Dermis blood vessel endothelial cell (primary cell): ENCODE results near the gene PPFIBP1. TPM values are rescaled to one million over a fixed set of nuclear protein-coding genes. Genes with fewer than 3 reads are reported as not detected.
"Not testable (repeated sequence)": the region's sequence is repeated elsewhere in the genome, so short reads cannot be mapped to it uniquely, and the experiment has no call there.

ENCODE experiments used
- DNase-seq: peaks from one replicate; pipeline ENCODE4 v3.0.0; 2010
- total RNA-seq: library from RNA; depleted of rRNA; stranded (reverse); fragments of >200 nt; gene quantifications from 2 replicates; pipeline ENCODE4 v1.2.3, GENCODE V29; 2014

Gene PPFIBP1
- total RNA-seq, 1 donor from 2014 or later = 354 TPM

GRCh38 chr12:27571463-27571862 lies 47.5 kb downstream of the PPFIBP1 start:
- peak; percentile 66 for DNase-seq

DNA sequence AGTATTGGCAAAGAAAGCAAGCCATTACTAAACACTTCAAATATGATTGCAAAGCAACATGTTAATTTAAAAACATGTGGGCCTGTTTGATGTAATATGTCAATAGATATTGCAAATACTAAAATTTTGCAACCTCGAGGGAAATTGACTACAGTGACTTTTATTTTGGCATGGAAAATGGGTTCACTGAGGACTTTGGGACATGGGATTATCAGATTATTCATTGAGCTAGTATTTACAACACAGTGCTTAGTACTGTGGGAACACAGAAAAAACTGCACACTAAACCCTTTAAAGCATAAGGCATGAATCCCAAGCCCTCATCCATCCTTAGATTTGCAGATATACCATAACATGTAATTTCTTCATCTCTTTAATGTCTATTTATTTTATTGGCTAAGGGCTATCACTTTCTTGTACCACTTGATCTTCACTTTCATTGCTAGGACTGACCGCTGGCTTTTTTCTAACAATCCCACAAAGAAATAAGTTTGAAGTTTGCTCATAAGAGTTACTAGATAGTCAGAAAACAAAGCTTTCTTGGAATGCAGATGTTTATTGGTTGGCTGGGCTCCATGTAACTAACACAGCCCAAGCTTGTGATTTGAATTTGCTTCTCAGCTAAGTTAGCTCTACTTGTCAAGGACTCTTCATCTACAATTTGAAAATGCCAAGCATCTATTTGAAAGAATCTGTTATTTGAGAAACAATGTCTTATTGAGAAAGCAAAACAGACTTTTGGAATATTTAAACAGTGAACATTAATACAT lies 48.7 kb downstream of the PPFIBP1 start:
- no peak for DNase-seq

DNA sequence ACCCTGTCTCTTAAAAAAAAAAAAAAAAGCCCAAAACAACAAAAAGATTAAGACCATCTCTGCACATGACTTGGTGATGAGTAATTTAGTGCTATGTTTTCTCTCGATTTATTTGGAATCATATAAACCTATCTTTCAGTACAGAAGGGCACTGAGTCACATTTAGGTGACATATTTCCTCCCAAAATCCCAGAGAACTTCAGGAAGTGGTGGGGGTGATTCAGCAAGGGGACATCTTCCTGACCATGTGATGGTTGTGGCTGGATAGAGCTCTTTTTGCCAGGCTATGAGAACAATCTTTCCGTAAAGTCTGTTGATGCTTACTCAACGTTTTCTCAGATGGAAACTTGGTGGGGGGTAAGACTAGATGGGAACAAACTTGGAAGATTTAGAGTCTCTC lies 50.0 kb downstream of the PPFIBP1 start:
- peak; percentile 91 for DNase-seq

GRCh38 chr12:27575090-27575761 lies 51.2 kb downstream of the PPFIBP1 start:
- no peak for DNase-seq

GRCh38 chr12:27575762-27576118 lies 51.7 kb downstream of the PPFIBP1 start:
- DNase-seq = peak; percentile 45

- DNase-seq = no peak
Observed at GRCh38 chr12:27576667-27577347, 52.8 kb downstream of the PPFIBP1 start.

DNA sequence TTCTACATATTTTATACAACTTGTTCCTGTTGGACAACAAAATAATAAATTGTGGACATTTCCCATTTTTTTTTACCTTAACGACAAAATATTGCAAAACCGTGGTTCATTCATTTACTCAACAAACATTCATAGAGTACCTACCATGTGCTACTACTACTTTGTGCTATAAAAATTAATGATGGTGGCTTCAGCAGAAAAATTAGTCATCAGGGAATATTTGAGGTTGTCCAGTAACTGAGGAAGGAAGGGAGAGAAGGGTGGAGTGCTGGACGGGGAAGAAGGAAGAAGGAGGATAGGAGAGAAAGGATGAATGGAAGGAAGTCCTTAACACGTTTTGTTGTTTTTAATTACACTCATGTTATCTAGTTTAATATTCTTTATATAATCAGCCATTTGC lies 53.7 kb downstream of the PPFIBP1 start:
- no peak for DNase-seq

GRCh38 chr12:27578689-27579372 lies 54.8 kb downstream of the PPFIBP1 start:
- DNase-seq = peak; percentile 83

DNA sequence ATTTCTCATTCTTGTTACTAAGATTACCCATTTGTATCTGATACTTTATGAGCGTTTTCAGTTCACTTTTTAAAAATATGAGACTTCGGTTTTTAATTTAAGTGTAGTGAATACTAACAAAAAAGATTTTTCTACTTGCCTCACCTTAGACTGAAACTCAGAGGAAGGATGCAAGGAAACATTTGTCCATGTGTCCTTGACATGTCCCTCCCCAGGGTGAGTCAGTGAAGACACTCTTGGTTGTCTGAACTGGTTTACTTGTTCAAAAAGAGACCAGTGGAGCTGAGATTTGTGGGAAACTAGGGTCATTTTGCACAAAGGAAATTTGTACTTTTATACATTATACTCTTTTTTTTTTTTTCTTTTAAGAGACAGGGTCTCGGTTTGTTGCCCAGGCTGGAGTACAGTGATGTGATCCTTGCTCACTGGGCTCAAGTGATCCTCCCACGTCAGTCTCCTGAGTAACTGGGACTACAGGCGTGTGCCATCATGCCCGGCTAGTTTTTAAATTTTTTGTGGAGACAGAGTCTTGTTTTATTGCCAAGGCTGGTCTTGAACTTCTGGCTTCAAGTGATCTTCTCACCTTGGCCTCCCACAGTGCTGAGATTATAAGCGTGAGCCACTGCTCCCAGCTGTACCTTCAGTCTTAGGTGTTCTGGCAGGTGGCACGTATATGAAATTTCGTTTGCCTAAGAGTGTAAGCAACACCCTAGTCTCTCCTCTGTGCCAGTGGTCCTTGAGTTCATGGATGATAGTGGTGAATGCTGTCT lies 56.7 kb downstream of the PPFIBP1 start:
- no peak for DNase-seq

- not testable (repeated sequence) for DNase-seq
Observed at GRCh38 chr12:27581331-27581671, 57.3 kb downstream of the PPFIBP1 start.

DNA sequence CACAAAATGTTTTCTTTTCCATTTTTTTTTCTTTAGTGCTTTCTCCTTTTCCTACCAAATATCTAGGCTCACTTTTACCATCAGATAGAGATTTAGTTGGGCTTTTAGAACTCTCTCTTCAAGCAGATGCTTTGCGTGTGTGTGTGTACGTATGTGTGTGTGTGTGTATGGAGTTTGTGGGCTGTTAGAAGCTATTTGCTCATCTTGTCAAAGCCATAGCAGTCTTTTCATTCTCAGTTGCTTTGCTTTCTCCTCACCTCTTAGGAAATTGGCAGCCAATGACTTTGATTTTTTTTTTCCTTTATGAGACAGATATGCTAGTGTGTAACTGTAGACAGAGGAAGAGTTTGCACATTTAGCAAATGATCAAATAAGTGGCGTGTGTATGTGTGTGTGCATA lies 57.8 kb downstream of the PPFIBP1 start:
- not testable (repeated sequence) for DNase-seq

DNA sequence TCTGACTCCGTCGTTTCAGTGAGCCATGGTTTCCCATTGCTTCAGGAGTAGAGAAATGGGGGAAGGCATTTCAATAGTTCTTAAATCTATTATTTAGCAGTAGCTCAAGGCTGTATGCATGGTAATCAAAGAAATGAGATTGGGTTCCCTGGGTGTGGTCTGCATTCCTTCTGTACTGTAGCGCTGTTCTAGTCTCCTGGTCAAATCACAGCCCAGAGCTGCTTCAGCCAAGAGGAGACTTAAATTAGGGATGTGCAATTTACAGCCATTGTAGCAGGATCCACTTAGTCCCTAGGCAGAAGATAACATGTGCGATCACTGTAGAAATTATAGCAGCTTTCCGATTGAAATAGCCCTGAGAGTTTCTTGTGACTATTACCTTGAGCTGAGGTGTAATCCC lies 58.4 kb downstream of the PPFIBP1 start:
- not testable (repeated sequence) for DNase-seq

- peak; percentile 62 for DNase-seq
Observed at GRCh38 chr12:27583057-27583797, 59.2 kb downstream of the PPFIBP1 start.

- peak; percentile 48 for DNase-seq
Observed at GRCh38 chr12:27583981-27584380, 60.0 kb downstream of the PPFIBP1 start.

- DNase-seq = no peak
Observed at GRCh38 chr12:27585739-27586265, 61.8 kb downstream of the PPFIBP1 start.

DNA sequence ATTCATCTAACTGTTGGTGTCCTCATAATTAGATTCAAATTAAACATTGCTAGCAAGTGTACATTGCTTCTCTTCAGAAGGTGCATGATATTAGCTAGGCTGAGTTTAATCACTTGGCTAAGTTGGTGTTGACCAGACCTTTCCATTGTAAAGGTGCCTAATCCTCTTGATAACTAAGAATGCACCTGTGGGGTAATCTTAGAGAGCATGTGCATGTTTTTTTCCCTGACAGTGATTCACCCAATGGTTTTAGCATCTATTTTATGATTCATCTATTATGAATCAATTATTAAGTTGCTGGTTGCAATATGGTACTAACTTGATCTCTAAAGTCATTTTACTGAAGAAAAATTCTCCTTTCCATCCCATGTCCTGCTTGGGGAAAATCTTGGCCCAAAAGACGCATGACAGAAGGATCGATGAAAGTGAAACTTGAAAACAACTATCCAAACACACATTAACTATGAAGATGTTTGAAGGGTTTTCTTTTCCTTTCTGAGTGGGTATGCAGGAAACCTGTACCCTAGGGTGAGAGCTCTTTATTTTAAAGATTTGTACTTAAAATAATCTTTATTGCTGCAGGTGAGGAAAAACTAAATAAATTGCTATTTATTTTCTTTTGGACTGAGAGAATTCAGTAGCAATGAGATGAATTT lies 64.2 kb downstream of the PPFIBP1 start:
- DNase-seq = not testable (repeated sequence)

GRCh38 chr12:27588776-27589175 lies 64.8 kb downstream of the PPFIBP1 start:
- DNase-seq = no peak

GRCh38 chr12:27589419-27589818 lies 65.4 kb downstream of the PPFIBP1 start:
- DNase-seq = no peak

DNA sequence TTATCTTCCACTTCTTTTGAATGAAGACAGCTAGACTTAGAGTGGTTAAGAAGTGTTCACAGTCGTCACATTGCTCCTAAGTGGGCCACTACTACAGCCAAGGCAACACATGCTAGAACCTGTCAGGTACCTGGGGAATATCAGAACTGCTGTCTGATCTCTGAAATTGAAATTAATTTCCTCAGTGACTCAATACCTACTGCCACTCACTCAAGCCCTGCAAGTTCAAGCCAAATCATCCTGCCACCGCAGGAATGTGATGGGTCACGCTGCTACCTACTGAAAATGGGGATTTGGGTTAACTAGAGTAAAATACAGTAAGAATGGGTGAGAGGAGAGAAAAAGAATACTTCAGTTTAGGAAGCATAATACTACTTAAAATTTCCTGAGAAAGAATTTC lies 67.7 kb downstream of the PPFIBP1 start:
- DNase-seq = not testable (repeated sequence)

GRCh38 chr12:27592548-27592947 lies 68.5 kb downstream of the PPFIBP1 start:
- peak; percentile 81 for DNase-seq

DNA sequence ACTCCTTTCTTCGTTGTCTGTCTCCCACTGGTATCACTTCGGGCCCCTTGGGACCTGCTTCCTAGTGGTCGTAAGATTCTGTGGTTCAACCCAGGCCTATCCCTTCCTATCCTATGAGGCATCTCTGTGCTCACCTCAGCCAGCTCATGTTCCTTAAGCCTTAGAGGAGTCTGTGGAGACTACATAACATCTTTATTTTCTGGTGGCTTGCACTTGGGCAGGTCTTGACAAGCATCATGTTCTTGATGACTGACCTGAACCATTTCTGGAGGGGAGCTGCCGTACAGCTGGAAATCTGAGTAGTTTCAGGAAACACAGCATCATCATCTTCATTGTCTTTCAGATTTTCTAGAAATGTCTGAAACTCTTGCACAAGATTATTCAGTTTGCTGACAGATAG lies 69.3 kb downstream of the PPFIBP1 start:
- DNase-seq = no peak
